ENCODE results near the gene ASB5.
"Not testable (repeated sequence)": the region's sequence is repeated elsewhere in the genome, so short reads cannot be mapped to it uniquely, and the experiment has no call there.

ASB5 gene

DNA sequence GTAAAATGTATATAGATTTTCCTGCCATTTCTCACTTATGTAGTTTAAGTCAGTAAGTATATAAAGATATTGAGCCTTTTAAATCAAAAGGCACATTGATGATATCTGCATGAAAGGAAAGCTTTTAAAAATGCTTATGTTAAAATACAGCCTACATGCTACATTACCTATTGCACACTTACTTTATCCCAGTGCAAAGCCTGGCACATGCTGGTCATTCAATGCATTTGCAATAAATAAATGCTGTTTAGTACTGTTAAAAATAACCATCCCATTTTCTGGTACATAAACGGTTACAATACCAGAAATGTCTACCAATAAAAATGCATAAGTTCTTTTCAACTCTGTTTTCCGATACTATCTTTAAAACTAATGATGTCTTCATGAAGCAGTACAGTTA is 51.5 kb downstream of the ASB5 start:
- DNase-seq: no peak

DNA sequence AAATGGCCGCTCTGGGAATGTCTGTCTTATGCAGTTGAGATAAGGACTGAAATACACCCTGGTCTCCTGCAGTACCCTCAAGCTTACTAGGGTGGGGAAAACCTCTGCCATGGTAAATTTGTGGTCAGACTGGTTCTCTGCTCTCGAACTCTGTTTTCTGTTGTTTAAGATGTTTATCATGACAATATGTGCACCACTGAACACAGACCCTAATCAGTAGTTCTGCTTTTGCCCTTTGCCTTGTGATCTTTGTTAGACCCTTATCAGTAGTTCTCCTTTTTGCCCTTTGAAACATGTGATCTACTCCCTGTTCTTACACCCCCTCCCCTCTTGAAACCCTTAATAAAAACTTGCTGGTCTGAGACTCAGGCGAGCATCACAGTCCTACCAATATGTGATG is 56.7 kb downstream of the ASB5 start:
- not testable (repeated sequence) for DNase-seq

DNA sequence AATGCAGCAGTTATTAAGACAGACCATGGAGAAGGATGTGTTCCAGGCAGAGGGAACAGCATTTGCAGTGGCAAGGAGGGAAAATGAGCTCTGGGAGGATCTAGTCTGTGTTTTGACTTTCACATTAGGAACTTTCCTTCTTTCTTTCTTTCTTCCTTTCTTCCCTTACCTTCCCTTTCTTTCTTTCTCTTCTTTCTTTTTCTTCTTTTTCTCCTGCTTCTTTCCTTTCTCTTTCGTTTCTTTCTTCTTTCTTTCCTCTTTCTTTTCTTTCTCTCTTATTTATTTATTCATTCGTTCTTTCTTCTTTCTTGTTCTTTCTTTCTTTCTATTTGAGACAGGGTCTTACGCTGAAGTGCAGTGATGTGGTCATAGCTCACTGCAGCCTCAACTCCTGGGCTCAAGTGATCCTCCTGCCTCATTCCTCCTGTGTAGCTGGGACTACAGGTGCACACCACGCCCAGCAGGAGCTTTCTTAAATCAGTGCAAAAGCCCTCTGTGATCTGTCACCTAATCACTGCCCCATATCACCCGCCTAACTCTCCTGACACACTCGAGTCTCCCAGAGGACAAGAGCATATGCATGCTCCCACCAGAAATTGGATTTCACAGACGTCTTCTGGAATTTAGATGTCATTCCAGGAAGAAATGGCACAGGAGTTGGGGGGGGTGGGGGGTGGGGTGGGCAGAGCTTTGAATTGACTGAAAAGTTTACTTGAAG is 58.3 kb downstream of the ASB5 start:
- DNase-seq: no peak

DNA sequence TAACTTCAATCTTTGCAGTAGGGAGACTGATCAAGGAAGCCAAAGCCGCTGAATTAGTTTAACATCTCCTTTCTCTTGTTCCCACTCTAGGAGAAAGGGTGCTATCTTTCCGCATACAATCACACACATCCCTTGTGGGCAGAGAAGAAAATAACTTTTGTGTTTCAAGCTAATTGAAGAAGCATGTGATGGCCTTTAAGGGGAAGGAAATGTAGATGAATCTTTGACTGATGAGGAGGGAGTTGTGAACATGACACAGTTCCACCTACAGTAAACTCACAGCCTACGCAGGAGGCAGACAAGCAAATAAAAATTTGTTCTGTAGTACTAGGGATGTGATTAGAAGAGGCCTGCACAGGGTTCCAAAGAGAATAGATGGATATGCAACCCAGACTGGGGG is 58.9 kb downstream of the ASB5 start:
- DNase-seq: no peak

DNA sequence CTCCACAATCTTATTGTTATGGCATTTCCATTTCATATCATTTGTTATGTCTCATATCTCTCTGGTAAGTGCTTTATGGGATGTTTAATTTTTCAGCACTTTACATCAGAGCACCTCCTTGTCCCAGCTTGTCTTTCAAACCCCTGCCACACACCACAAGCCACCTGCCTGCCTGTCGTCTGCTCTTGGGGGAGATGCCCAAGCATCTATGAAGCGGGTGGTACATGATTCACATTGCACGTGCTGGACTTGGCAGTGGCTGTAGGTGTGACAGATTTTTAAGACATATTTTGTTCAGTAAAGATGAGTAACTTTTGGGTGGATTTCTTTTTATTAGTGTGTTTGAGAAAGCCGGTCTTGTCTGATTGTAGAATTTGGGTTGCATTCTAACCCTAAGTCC is 59.5 kb downstream of the ASB5 start:
- no peak for DNase-seq

DNA sequence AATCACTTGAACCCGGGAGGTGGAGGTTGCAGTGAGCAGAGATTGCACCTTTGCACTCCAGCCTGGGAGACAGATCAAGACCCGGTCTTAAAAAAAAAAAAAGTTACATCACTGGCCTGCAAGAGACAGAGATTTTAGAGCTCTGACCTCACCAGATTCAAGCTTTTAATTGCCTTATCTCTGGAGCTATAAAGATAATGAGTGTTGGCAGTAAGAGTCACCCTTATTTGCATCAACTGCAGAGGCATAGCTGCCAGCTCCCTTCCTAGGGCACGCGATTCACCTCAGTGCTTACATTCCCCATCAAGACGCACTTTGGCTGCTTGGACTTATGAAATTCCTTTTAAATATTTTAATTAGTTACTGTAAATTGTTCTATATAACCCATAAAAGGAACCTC is 61.2 kb downstream of the ASB5 start:
- no peak for DNase-seq

DNA sequence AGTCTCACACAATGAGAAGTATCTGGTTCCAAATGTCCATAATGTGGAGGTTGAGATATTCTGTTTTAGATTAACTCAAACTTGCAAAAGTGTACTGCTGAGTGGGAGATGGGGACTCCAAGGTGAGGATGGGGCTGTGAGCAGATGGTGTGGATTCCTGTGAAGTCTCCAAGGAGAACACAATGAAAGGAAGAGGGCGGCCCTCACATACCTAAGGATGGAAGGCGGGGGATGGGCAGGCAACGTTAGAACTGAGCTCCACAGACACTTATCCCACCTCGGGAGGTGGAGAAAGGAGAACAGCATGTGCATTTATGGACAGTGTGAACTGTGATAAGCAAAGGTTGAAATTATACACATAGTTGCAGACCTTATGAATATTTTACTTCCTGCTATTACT is 63.7 kb downstream of the ASB5 start:
- DNase-seq: no peak

DNA sequence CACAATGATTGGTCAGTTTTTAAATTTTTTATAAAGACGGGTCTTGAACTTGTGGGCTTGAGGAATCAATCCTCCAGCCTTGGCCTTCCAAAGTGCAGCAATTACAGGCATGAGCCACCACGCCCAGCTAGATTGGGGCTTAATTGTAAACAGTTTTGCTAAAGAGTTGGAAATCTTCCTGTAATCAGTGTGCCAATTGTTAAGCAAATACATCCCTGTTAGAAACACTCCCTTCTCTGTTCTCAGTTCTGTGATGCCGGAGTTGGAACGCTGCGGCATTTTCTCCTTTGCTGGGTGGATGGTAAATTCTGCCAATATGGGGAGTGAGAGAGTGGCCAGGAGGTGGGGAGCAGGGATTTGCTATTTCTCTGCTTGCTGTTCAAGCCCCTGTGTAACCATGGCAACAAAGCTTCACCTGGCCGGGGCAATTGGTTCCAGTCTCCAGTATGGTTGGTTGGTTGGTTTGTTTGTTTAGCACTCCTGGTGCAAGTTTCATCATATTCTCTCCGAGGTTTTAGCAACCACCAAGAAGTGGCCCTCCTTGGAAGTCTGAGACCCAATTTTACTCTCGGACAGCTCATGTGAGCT is 70.6 kb downstream of the ASB5 start:
- no peak for DNase-seq

DNA sequence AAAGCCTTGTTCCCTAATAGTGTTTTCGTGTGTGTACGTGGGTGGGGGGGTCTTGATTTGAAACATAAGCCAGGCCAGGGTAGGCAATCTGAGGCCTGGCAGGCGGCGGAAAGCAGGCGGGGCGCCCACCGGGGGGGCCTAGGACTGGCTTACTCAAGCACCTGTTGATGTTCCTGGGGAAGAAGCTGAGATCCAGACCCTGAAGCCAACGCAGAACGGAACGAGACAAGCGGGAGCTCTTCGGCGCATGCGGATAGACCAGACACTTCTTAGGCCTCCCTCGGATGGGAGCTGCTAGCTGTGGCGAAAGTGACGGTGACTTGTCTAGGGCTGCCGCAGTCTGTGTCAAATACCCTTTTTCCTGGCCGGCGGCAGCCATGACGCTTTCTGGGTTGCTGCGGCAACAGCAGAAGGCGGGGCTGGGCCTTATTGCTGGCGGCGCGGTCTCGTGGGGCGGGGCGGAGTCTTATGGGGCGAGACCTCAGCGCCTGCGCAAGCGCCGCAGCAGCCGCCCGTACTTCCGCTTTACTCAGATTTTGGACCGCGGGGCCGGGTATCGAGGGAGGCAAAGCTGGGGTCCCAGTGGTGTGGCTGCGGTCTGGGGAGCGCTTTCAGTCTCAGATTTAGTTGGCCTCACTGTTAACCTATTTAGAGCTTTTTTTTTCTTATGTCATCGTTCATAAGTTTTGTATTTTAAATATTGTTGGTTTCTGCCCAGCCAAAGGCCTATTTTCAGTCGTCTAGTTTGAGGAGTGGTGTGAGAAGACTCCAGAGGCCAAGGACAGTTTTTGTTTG is 73.6 kb downstream of the ASB5 start, which contains the start of gene SPATA4:
Gene SPATA4, minus strand, starts transcription at position 402 of the 795 bp plus-strand sequence. Its CDS starts 23 bp downstream, at position 379.
- DNase-seq: peak; percentile 89 to 90

DNA sequence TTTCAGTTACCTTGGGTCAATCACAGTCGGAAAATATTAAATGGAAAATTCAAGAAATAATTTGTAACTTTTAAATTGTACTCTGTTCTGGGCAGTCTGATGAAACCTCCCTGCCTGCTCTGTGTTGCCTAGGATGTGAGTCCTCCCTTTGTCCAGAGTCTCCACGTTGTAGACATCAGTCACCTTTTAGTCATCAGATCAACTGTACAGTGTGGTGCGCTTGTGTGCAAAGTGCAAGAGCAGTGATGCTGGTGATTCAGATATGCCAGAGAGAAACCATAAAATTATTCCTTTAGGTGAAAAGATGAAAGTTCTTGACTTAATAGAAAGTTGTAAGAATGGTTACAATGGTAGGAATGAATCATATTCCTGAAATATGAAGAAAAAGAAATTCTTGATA is 75.1 kb downstream of the ASB5 start:
- peak in 1 of 2 donors; percentile 21 for DNase-seq

DNA sequence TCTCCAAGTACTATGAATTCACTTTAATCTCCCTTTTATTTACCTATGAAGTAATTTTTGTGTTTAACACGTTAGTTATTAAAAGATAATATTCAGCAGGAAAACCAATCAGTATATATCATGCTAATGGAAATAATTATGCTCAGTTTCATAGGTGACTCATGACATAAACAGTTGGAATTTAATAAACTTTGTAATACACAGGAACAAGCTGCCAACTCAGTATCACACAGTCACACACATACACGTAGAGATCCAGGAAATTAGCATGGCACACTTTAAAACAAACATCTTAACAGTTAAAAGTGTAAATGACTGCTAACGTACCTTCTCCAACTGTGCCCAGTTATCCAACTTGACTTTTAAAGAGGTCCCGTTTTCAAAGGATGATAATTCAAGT is 75.9 kb downstream of the ASB5 start:
- DNase-seq: no peak

DNA sequence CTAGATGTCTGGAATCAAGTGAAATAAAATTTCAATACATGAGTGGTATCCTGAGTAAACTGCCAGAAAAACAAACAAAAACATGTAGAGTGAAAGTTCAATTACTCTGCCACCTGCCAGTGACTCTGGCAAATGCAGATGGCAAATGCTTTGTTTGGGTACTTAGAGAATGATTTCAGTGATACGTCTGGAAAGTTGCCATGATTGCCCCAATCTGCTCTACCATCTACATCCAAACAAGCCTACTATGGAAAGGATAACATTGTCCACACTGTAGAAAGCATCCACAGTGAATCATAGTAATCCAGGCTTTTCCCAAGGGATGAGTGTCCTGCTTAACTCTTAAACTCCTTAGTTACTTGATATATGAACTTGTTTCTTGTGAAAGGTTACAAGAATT is 77.0 kb downstream of the ASB5 start:
- no peak for DNase-seq

DNA sequence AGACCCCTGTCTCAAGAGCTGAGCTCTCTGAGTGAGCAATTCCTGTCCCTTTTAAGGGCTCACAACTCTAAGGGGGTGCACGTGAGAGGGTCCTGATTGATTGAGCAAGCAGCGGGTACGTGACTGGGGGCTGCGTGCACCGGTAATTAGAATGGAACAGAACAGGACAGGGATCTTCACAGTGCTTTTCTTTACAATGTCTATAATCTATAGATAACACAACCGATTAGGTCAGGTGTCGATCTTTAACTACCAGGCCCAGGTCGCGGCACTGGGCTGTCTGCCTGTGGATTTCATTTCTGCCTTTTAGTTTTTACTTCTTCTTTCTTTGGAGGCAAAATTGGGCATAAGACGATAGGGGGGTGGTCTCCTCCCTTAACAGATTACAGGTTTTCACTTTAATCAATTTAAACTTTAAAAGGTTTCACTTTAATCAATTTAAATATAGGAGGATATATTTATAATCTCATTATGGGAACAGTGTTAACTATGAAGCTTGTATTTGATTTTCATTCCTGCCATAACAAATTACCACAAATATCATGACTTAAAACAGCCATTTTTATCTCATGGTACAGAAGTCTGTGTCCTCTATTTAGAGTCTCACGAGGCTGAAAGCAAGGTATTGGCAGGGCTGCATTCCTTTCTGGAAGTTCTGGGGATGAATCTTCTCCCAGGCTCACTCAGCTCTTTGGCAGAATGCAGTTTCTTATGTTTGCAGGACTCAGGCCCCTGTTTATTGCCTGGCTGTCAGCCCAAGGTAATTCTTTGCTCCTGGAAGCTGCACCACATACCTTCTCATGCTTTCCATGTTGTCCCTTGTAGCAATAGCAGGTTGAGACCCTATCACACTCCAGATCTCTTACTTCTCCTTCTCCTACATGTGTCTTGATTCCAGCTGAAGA is 78.9 kb downstream of the ASB5 start:
- DNase-seq: no peak

DNA sequence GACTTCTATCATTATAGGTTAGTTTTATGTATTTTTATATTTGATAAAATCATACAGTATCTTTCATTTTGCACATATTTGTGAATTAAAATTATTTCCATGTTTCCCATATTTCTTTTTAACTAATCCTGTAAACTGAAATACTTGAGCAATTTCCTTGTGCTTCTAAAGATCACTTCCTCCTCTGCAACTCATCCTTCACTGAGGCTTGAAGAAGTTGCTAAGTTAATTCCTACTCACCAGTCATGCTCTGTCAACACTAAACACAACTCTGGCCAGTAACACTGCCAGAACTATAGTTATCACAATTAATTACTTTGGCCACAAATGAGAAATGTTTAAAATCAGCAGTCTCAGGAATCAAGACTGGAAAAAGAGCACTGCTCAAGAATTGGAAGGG is 80.4 kb downstream of the ASB5 start:
- no peak for DNase-seq

DNA sequence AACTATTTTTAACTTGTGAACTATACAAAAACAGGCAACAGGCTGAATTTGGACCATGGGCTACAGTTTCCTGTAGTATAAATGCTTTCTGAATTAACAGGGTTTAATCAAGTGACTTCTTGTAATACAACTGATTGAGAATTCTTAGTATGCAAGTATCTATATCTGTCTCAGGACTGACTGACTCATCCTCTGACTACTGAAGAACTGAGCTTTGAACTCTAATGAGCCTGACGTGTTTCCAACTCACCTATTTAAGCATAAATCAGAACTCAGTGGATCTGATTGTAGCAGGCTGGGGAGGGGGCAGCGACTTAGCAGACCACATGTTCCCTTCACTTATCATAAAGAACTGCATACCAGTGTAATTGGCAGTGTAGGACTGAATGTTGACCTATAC is 81.4 kb downstream of the ASB5 start:
- no peak for DNase-seq

DNA sequence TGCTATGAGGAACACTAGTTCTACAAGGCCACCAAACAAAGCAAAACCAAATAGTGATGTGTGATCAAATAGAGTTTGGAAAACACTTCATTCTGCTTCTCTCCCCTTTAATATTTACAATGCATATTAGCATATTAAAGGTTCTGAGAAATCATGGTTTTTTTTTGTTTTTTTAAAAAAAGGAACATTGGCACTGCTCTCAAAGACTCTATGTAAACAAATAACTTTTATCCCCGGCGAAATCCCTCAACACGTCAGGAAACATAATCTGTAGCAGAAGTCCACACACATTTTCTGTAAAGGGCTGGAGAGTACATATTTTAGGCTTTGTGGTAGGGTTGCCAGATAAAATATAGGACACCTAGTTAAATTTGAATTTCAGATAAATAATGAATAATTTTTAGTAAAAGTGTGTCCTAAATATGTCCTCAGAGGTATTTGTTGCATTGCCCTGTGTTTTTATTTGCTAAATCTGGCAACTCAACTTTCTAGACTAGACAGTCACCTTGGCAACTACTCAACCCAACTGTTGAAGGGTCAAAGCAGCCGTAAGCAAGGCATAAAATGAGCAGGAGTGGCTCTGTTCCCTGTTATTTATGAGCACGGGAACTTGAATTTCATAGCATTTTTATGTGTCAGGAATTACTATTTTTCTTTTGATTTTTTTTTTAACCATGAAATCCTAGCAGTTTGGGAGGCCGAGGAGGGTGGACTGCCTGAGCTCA is 82.2 kb downstream of the ASB5 start:
- DNase-seq: no peak

DNA sequence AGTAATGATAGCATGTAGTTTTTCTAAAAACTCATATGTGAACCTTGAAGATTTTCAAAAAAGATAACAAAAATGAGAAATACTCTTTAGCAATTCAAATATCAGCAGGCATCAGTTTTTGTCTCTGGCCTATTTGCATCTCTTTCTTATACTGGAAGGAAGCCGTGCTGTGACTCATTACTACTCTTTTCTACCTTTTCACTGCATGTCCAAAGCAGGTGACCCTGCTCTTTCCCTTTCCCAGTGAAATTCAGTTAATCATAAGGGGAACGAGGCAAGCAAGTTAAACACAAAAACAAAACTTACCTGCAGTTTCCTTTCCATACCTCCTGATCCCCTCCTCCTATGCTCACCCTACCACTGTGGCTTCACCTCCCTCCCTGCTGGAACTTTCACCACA is 83.0 kb downstream of the ASB5 start:
- DNase-seq: no peak

DNA sequence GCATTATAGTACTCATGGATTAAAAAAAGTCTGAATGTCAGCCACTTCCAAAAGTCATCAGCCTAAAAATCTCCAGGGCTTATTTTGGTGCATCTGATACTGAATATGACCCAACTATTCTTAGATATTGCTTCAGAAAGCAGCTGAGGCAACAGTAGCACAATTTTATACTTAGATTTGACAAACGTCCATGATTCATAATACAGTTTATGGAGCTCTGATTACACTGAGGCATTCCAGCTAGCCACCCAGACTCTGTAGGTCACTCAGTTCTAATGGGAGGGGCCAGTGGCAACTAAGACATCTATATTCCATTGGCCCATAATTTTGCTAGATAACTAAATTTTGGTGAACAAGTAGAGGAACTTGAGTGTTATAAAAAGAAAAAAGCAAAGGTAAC is 84.0 kb downstream of the ASB5 start:
- no peak for DNase-seq

Data from stimulated activated CD4-positive, alpha-beta T cell treated with anti-CD3 and anti-CD28 coated beads, Interleukin-2, amount 100 ng/mL, for 48 hours (primary cell).